GM23338 (cell line): ENCODE data around the gene LRRC18. TPM values are rescaled to one million over a fixed set of nuclear protein-coding genes. Genes with fewer than 3 reads are reported as not detected.

ENCODE experiments used
- ATAC-seq: fragments of 200-7000 bp; cut with Tn5 transposase; 3 replicates; pipeline ENCODE4 v1.9.1; 2020
- DNase-seq: peaks from one replicate; pipeline ENCODE4 v3.0.0-alpha.2; 2015; ENCODE audit warnings: low spot score
- H2AFZ ChIP-seq: fragments of 200-600 bp; sonication (generic); 2 replicates; pipeline ENCODE4 v1.8.0; 2016; ENCODE audit warnings: antibody characterized with exemption, mild to moderate bottlenecking, moderate library complexity
- H3F3A ChIP-seq: fragments of 200-600 bp; sonication (generic); replicated peaks from 2 replicates; pipeline ENCODE4 v1.8.0; 2017; ENCODE audit warnings: antibody characterized with exemption, mixed run types, low read depth
- H3K27ac ChIP-seq: fragments of 200-600 bp; sonication (generic); 2 replicates; pipeline ENCODE4 v1.6.1; 2016; ENCODE audit warnings: low read depth
- H3K27me3 ChIP-seq: fragments of 200-600 bp; sonication (generic); 2 replicates; pipeline ENCODE4 v1.8.0; 2016; ENCODE audit warnings: mild to moderate bottlenecking, mixed run types, moderate library complexity; ENCODE audit not compliant: insufficient read depth
- H3K36me3 ChIP-seq: fragments of 200-600 bp; sonication (generic); 2 replicates; pipeline ENCODE4 v1.8.0; 2016; ENCODE audit warnings: mild to moderate bottlenecking; ENCODE audit not compliant: insufficient read depth
- H3K4me1 ChIP-seq: fragments of 200-600 bp; sonication (generic); 2 replicates; pipeline ENCODE4 v1.8.0; 2016; ENCODE audit warnings: mild to moderate bottlenecking, moderate library complexity; ENCODE audit not compliant: insufficient read depth
- H3K4me2 ChIP-seq: fragments of 200-600 bp; sonication (generic); 2 replicates; pipeline ENCODE4 v1.7.1; 2017; ENCODE audit warnings: mixed run types
- H3K4me3 ChIP-seq: fragments of 200-600 bp; sonication (generic); 2 replicates; pipeline ENCODE4 v1.6.1; 2016; ENCODE audit warnings: mixed run types
- H3K79me2 ChIP-seq: fragments of 200-600 bp; sonication (generic); replicated peaks from 2 replicates; pipeline ENCODE4 v1.8.0; 2017; ENCODE audit warnings: mild to moderate bottlenecking; ENCODE audit not compliant: insufficient read depth
- H3K9me2 ChIP-seq: fragments of 200-600 bp; sonication (generic); 2 replicates; pipeline ENCODE4 v1.8.0; 2017; ENCODE audit not compliant: insufficient read depth
- H4K20me1 ChIP-seq: fragments of 200-600 bp; sonication (generic); replicated peaks from 2 replicates; pipeline ENCODE4 v1.8.0; 2017; ENCODE audit warnings: mild to moderate bottlenecking; ENCODE audit not compliant: insufficient read depth
- H3K27ac Mint-ChIP-seq: 2 replicates; pipeline ENCODE4 v1.8.0; 2020; ENCODE audit warnings: inconsistent platforms, mild to moderate bottlenecking, moderate library complexity, mixed read lengths
- H3K27me3 Mint-ChIP-seq: 3 replicates; pipeline ENCODE4 v1.8.0; 2022; ENCODE audit warnings: low read depth, mild to moderate bottlenecking, moderate library complexity, mixed read lengths, inconsistent platforms; ENCODE audit not compliant: insufficient read depth, poor library complexity
- H3K36me3 Mint-ChIP-seq: 3 replicates; pipeline ENCODE4 v1.8.0; 2021; ENCODE audit warnings: low read depth, mild to moderate bottlenecking, inconsistent platforms, moderate library complexity, mixed read lengths
- H3K4me1 Mint-ChIP-seq: 3 replicates; pipeline ENCODE4 v1.8.0; 2020; ENCODE audit warnings: mild to moderate bottlenecking, inconsistent platforms, mixed read lengths
- H3K4me3 Mint-ChIP-seq: 3 replicates; pipeline ENCODE4 v1.8.0; 2021; ENCODE audit warnings: moderate library complexity, mild to moderate bottlenecking, inconsistent platforms, mixed read lengths
- H3K9me3 Mint-ChIP-seq: 3 replicates; pipeline ENCODE4 v1.8.0; 2020; ENCODE audit warnings: moderate library complexity, mild to moderate bottlenecking, inconsistent platforms, mixed read lengths
- CREB1 ChIP-seq: fragments of 250-450 bp; sonication (Bioruptor Pico); IDR thresholded peaks from 2 replicates; pipeline ENCODE4 v1.5.0; 2020; ENCODE audit warnings: low read depth, mild to moderate bottlenecking, moderate library complexity
- EZH2 ChIP-seq: fragments of 200-600 bp; sonication (generic); IDR thresholded peaks from one replicate; pipeline ENCODE4 v1.8.0; 2017; ENCODE audit warnings: antibody characterized with exemption, mild to moderate bottlenecking, low read depth; ENCODE audit not compliant: unreplicated experiment
- EZH2phosphoT487 ChIP-seq: fragments of 200-600 bp; sonication (generic); IDR thresholded peaks from one replicate; pipeline ENCODE4 v1.8.1; 2018; ENCODE audit warnings: antibody characterized with exemption; ENCODE audit not compliant: unreplicated experiment
- JUNB ChIP-seq: IDR thresholded peaks from one replicate; pipeline ENCODE4 v1.6.1; 2016; ENCODE audit warnings: antibody characterized with exemption; ENCODE audit not compliant: unreplicated experiment
- REST ChIP-seq: IDR thresholded peaks from one replicate; pipeline ENCODE4 v1.6.1; 2018; ENCODE audit warnings: antibody characterized with exemption; ENCODE audit not compliant: unreplicated experiment
- ZNF114 ChIP-seq: fragments of 250-450 bp; sonication (Bioruptor Pico); IDR thresholded peaks from 2 replicates; pipeline ENCODE4 v1.5.0; 2020; ENCODE audit warnings: mild to moderate bottlenecking, moderate library complexity
- ZNF331 ChIP-seq: fragments of 250-450 bp; sonication (Bioruptor Pico); IDR thresholded peaks from 2 replicates; pipeline ENCODE4 v1.5.0; 2020; ENCODE audit warnings: low read depth, mild to moderate bottlenecking, moderate library complexity
- ZNF462 ChIP-seq: fragments of 250-450 bp; sonication (Bioruptor Pico); IDR thresholded peaks from 2 replicates; pipeline ENCODE4 v1.5.0; 2020; ENCODE audit warnings: mild to moderate bottlenecking, moderate library complexity
- polyA plus RNA-seq: library from polyadenylated mRNA; unstranded; fragments of >200 nt; fragmentation: Nextera tagmentation; extraction: Ambion mirVana; gene quantifications from 2 replicates; pipeline ENCODE4 v1.2.1, GENCODE V29; 2016
- total RNA-seq: library from RNA; depleted of rRNA; stranded (reverse); fragments of >200 nt; shearing (Covaris generic); gene quantifications from 2 replicates; pipeline ENCODE4 v1.2.3, GENCODE V29; 2014

The LRRC18 gene
- total and polyA plus RNA-seq, 2 experiments from 2014 or later = not detected

- TF ChIP-seq CREB1 (no peak), ZNF462 (CRISPR knock-in tag) (no peak), EZH2 (no peak)
Measured at GRCh38 chr10:48945441-48946130, 5.9 kb upstream of the LRRC18 start (continued).

- Mint-ChIP-seq H3K4me1 (peaks cover 12% of the 10 kb centered on the region; the same call in 2 of the 3 replicates), H3K27ac (no peak overlapping the region), H3K9me3 (no peaks in the 10 kb centered on the region; the same call in 2 of the 3 replicates), H3K4me3 (no peak overlapping the region), H3K36me3 (no peaks in the 10 kb centered on the region), H3K27me3 (peaks cover 5% of the 10 kb centered on the region)
- no peak overlapping the region for H3K4me2 ChIP-seq
- H3K27me3 ChIP-seq = no peaks in the 10 kb centered on the region
- no peak overlapping the region for H3K4me3 ChIP-seq
- no peak overlapping the region for H3K27ac ChIP-seq
- no peaks in the 10 kb centered on the region for H4K20me1 ChIP-seq
- ATAC-seq (no peak), DNase-seq (no peak)
- H3K4me1 ChIP-seq = no peaks in the 10 kb centered on the region
- H3F3A ChIP-seq = no peaks in the 10 kb centered on the region
- H3K9me2 ChIP-seq = no peaks in the 10 kb centered on the region
- H2AFZ ChIP-seq = no peak overlapping the region
- no peaks in the 10 kb centered on the region for H3K36me3 ChIP-seq
- no peaks in the 10 kb centered on the region for H3K79me2 ChIP-seq
- TF ChIP-seq ZNF114 (no peak), EZH2phosphoT487 (no peak), JUNB (no peak), REST (no peak), ZNF331 (CRISPR knock-in tag) (no peak)
Measured at GRCh38 chr10:48944171-48944570, 4.5 kb upstream of the LRRC18 start.
